Neural progenitor cell (in vitro differentiated cells): ENCODE results near the gene VOPP1. TPM values are rescaled to one million over a fixed set of nuclear protein-coding genes. Genes with fewer than 3 reads are reported as not detected.

Experiments
- DNase-seq: peaks from one replicate; pipeline ENCODE4 v3.0.0-alpha.2; 2016; ENCODE audit warnings: low spot score
- H2AFZ ChIP-seq: fragments of 200-600 bp; sonication (generic); replicated peaks from 2 replicates; pipeline ENCODE4 v1.6.1; 2016; ENCODE audit warnings: antibody characterized with exemption
- H3F3A ChIP-seq: fragments of 200-600 bp; sonication (generic); 2 replicates; pipeline ENCODE4 v1.6.1; 2016; ENCODE audit warnings: antibody characterized with exemption, low read depth
- H3K27ac ChIP-seq: fragments of 200-600 bp; sonication (generic); 2 replicates; pipeline ENCODE4 v1.5.1; 2016; ENCODE audit warnings: mild to moderate bottlenecking
- H3K27me3 ChIP-seq: fragments of 200-600 bp; sonication (generic); 2 replicates; pipeline ENCODE4 v1.6.1; 2016; ENCODE audit warnings: mild to moderate bottlenecking, moderate library complexity
- H3K36me3 ChIP-seq: fragments of 200-600 bp; sonication (generic); 2 replicates; pipeline ENCODE4 v1.5.1; 2016
- H3K4me1 ChIP-seq: fragments of 200-600 bp; sonication (generic); 2 replicates; pipeline ENCODE4 v1.6.1; 2016; ENCODE audit warnings: mixed run types
- H3K4me2 ChIP-seq: fragments of 200-600 bp; sonication (generic); 2 replicates; pipeline ENCODE4 v1.6.1; 2016
- H3K4me3 ChIP-seq: fragments of 200-600 bp; sonication (generic); 2 replicates; pipeline ENCODE4 v1.5.1; 2016
- H3K79me2 ChIP-seq: fragments of 200-600 bp; sonication (generic); 2 replicates; pipeline ENCODE4 v1.6.1; 2016; ENCODE audit warnings: low read depth
- H3K9ac ChIP-seq: fragments of 200-600 bp; sonication (generic); 2 replicates; pipeline ENCODE4 v1.6.1; 2016
- H3K9me3 ChIP-seq: fragments of 200-600 bp; sonication (generic); 2 replicates; pipeline ENCODE4 v1.5.1; 2016; ENCODE audit warnings: low read depth
- H4K20me1 ChIP-seq: fragments of 200-600 bp; sonication (generic); 2 replicates; pipeline ENCODE4 v1.6.1; 2016; ENCODE audit warnings: low read depth
- H3K27ac Mint-ChIP-seq: 3 replicates; pipeline ENCODE4 v1.8.0; 2021; ENCODE audit warnings: mixed read lengths
- H3K27me3 Mint-ChIP-seq: 2 replicates; pipeline ENCODE4 v1.8.0; 2022; ENCODE audit warnings: low read depth, mild to moderate bottlenecking, inconsistent platforms, moderate library complexity, mixed read lengths; ENCODE audit not compliant: insufficient read depth
- H3K36me3 Mint-ChIP-seq: 3 replicates; pipeline ENCODE4 v1.8.0; 2021; ENCODE audit warnings: mixed read lengths
- H3K4me1 Mint-ChIP-seq: 3 replicates; pipeline ENCODE4 v1.8.0; 2021; ENCODE audit warnings: mixed read lengths
- H3K4me3 Mint-ChIP-seq: 3 replicates; pipeline ENCODE4 v1.8.0; 2021; ENCODE audit warnings: mild to moderate bottlenecking, moderate library complexity, mixed read lengths
- H3K9me3 Mint-ChIP-seq: 3 replicates; pipeline ENCODE4 v1.8.0; 2020; ENCODE audit warnings: mixed read lengths
- EZH2 ChIP-seq: fragments of 200-600 bp; sonication (generic); IDR thresholded peaks from 2 replicates; pipeline ENCODE4 v1.6.1; 2017; ENCODE audit warnings: antibody characterized with exemption, mild to moderate bottlenecking, moderate library complexity
- EZH2phosphoT487 ChIP-seq: fragments of 200-600 bp; sonication (generic); IDR thresholded peaks from 2 replicates; pipeline ENCODE4 v1.6.1; 2017; ENCODE audit warnings: antibody characterized with exemption
- total RNA-seq: library from RNA; depleted of rRNA; stranded (reverse); fragments of >200 nt; gene quantifications from 2 replicates; pipeline ENCODE4 v1.2.3, GENCODE V29; 2015; ENCODE audit warnings: low replicate concordance
- TF ChIP-seq, protein P1 (sequence below): fragments of 200-600 bp; sonication (generic); IDR thresholded peaks from 2 replicates; pipeline ENCODE4 v1.5.1; 2017; ENCODE audit warnings: antibody characterized with exemption, mild to moderate bottlenecking

The VOPP1 gene
- total RNA-seq, 1 donor from 2014 or later: 46.6 TPM

DNA sequence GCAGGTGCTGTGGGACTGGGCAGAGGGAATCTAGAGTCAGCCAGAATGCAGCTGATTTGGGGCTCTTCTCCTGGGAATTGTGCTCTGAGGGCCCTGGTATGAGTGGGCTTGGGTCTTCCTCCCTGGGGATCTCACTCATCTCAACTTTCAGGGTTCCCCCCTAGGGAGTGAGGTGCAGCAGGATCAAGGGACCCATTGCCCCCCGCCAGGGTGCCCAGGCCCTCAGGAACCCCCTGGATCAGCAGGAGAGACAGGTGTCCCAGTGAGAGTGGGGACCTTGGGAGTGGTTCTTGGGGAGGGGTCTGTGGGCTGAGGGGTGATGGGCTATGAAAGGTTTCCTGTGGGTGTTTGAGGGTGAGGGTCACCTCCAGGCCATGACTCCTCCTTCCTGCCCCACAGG is 17.6 kb upstream of the VOPP1 start:
- Histone ChIP-seq H3K4me2 (no peak overlapping the region), H3K4me1 (no peaks in the 10 kb centered on the region), H3K27ac (no peak overlapping the region), H3K9ac (no peak overlapping the region), H3K27me3 (no peaks in the 10 kb centered on the region), H3K9me3 (no peaks in the 10 kb centered on the region), H3F3A (no peaks in the 10 kb centered on the region), H4K20me1 (no peaks in the 10 kb centered on the region), H2AFZ (no peak overlapping the region), H3K36me3 (no peaks in the 10 kb centered on the region), H3K4me3 (no peak overlapping the region), H3K79me2 (no peaks in the 10 kb centered on the region)
- DNase-seq: no peak
- TF ChIP-seq, protein P1, sequence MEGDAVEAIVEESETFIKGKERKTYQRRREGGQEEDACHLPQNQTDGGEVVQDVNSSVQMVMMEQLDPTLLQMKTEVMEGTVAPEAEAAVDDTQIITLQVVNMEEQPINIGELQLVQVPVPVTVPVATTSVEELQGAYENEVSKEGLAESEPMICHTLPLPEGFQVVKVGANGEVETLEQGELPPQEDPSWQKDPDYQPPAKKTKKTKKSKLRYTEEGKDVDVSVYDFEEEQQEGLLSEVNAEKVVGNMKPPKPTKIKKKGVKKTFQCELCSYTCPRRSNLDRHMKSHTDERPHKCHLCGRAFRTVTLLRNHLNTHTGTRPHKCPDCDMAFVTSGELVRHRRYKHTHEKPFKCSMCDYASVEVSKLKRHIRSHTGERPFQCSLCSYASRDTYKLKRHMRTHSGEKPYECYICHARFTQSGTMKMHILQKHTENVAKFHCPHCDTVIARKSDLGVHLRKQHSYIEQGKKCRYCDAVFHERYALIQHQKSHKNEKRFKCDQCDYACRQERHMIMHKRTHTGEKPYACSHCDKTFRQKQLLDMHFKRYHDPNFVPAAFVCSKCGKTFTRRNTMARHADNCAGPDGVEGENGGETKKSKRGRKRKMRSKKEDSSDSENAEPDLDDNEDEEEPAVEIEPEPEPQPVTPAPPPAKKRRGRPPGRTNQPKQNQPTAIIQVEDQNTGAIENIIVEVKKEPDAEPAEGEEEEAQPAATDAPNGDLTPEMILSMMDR: no peak
- no peak for TF ChIP-seq EZH2phosphoT487
- no peak for TF ChIP-seq EZH2
- Mint-ChIP-seq H3K9me3 (no peaks in the 10 kb centered on the region), H3K4me1 (no peaks in the 10 kb centered on the region), H3K27me3 (peaks cover 6% of the 10 kb centered on the region), H3K4me3 (no peak overlapping the region), H3K36me3 (no peaks in the 10 kb centered on the region), H3K27ac (no peak overlapping the region)

DNA sequence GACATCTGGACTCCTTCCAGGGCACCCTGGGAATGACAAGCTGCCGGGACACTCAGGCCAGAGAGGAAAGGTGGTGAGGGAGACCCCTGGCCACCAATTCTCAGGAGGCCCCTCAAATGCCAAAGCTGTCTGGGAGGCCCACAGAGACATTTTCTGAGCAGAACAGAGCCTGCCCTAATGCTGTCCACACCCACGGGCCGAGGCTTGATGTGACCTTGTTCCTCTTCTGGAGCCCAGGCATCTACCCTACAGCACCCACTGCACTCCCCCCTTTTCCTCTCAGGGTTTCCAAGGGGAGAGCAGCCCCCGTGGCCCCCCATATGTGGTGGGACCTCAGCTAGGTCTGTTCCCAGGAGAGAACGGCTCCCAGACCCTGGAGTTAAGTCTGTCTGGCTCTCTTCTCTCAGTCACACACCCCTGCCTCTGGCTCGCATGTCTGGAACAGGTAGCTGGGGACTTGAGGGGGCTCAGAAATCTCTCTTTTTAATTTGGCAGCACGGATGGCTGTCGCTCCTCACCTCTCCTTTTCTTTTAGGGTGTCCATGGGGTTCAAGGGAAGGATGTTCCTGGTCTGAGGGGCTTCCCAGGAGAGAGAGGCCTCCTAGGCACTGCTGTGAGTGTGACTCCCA is 16.8 kb upstream of the VOPP1 start:
- no peak overlapping the region for H3K4me2 ChIP-seq
- H2AFZ ChIP-seq: no peak overlapping the region
- TF ChIP-seq EZH2 (no peak), EZH2phosphoT487 (no peak)
- TF ChIP-seq, protein P1: no peak
- H3K9me3 ChIP-seq: no peaks in the 10 kb centered on the region
- H3K27ac ChIP-seq: no peak overlapping the region
- H3K4me3 ChIP-seq: no peak overlapping the region
- H3K27me3 ChIP-seq: no peaks in the 10 kb centered on the region
- peaks cover 6% of the 10 kb centered on the region for H3K27me3 Mint-ChIP-seq
- H3F3A ChIP-seq: no peaks in the 10 kb centered on the region
- no peaks in the 10 kb centered on the region for H3K36me3 Mint-ChIP-seq
- H3K4me1 ChIP-seq: no peaks in the 10 kb centered on the region
- no peaks in the 10 kb centered on the region for H3K36me3 ChIP-seq
- no peak overlapping the region for H3K27ac Mint-ChIP-seq
- H3K79me2 ChIP-seq: no peaks in the 10 kb centered on the region
- no peak for DNase-seq
- H4K20me1 ChIP-seq: no peaks in the 10 kb centered on the region
- no peak overlapping the region for H3K4me3 Mint-ChIP-seq
- H3K4me1 Mint-ChIP-seq: no peaks in the 10 kb centered on the region
- no peaks in the 10 kb centered on the region for H3K9me3 Mint-ChIP-seq
- no peak overlapping the region for H3K9ac ChIP-seq

DNA sequence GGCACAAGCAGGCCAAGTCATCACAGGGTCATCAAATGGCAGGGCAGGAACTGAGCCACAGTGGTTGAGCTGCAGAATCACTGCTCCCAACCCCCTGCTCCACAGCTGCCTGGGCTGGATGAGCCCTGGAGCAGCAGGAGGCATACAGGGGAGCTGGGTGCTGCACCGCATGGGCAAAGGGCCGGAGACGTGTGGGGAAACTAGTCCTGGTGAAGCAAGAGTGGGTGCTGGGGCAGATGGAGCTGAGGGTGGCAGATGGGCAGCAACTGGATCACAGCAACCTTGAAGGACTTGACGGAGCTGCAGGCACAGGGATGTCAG is 16.0 kb upstream of the VOPP1 start:
- no peak overlapping the region for H2AFZ ChIP-seq
- no peaks in the 10 kb centered on the region for H3K4me1 ChIP-seq
- no peak overlapping the region for H3K4me3 ChIP-seq
- Mint-ChIP-seq H3K4me1 (no peaks in the 10 kb centered on the region), H3K4me3 (no peak overlapping the region), H3K27ac (no peak overlapping the region), H3K36me3 (no peaks in the 10 kb centered on the region), H3K9me3 (no peaks in the 10 kb centered on the region), H3K27me3 (peaks cover 4% of the 10 kb centered on the region)
- no peaks in the 10 kb centered on the region for H3F3A ChIP-seq
- H3K79me2 ChIP-seq: no peaks in the 10 kb centered on the region
- no peaks in the 10 kb centered on the region for H3K36me3 ChIP-seq
- H3K4me2 ChIP-seq: no peak overlapping the region
- TF ChIP-seq, protein P1: no peak
- no peak for TF ChIP-seq EZH2
- TF ChIP-seq EZH2phosphoT487: no peak
- no peak overlapping the region for H3K27ac ChIP-seq
- no peaks in the 10 kb centered on the region for H3K9me3 ChIP-seq
- DNase-seq: no peak
- no peaks in the 10 kb centered on the region for H3K27me3 ChIP-seq
- no peaks in the 10 kb centered on the region for H4K20me1 ChIP-seq
- H3K9ac ChIP-seq: no peak overlapping the region
